BLaER1 treated with 17β-estradiol and CSF1 and Interleukin-3, amounts not matched to agents 10 nM and 100 nM (cell line): Measurements from ENCODE around the gene PANK3.

ENCODE experiments used
- H3K27ac ChIP-seq, 11 experiments: shearing (Covaris generic); formaldehyde crosslinking; 2 replicates each; pipeline ENCODE4 v1.8.1; 2022
- H3K27me3 ChIP-seq, 11 experiments: shearing (Covaris generic); formaldehyde crosslinking; 2 replicates each; pipeline ENCODE4 v1.8.1; 2022
- H3K36me3 ChIP-seq, 11 experiments: shearing (Covaris generic); formaldehyde crosslinking; 2 replicates each; pipeline ENCODE4 v1.8.1; 2022
- H3K4me1 ChIP-seq, 10 experiments: shearing (Covaris generic); formaldehyde crosslinking; 2 replicates each; pipeline ENCODE4 v1.8.1; 2022
- H3K4me2 ChIP-seq, 11 experiments: shearing (Covaris generic); formaldehyde crosslinking; 2 replicates each; pipeline ENCODE4 v1.8.1; 2022
- H3K4me3 ChIP-seq, 10 experiments: shearing (Covaris generic); formaldehyde crosslinking; 2 replicates each; pipeline ENCODE4 v1.8.1; 2022
- H3K9ac ChIP-seq, 11 experiments: shearing (Covaris generic); formaldehyde crosslinking; 2 replicates each; pipeline ENCODE4 v1.8.1; 2022
- H3K9me3 ChIP-seq, 11 experiments: shearing (Covaris generic); formaldehyde crosslinking; replicated peaks in 1 of 11; 2 replicates each; pipeline ENCODE4 v1.8.1; 2022
- H4K20me1 ChIP-seq, 11 experiments: shearing (Covaris generic); formaldehyde crosslinking; 2 replicates each; pipeline ENCODE4 v1.8.1; 2022
- Cebpa-rat ChIP-seq, 11 experiments: shearing (Covaris generic); IDR thresholded peaks; 2 replicates each; pipeline ENCODE4 v1.8.1; 2022

The PANK3 gene

GRCh38 chr5:168578538-168579487, at the start of gene PANK3:
TSS of gene PANK3 (minus strand) at chr5:168579368. CDS start at chr5:168579283, 85 bp downstream.
- H3K27me3 ChIP-seq = no peaks in the 10 kb centered on the region
- H3K4me2 ChIP-seq = peak within 1 kb of the TSS; percentile 88 to 99 (median 91)
- peaks cover 8 to 37% (median 27%) of the 10 kb centered on the region in 11 experiments; a peak in 21 of 22 replicates for H3K9me3 ChIP-seq
- peaks cover 5 to 40% (median 34%) of the 10 kb centered on the region in 11 experiments for H3K36me3 ChIP-seq
- peak within 1 kb of the TSS; percentile 89 to 99 (median 98) for H3K9ac ChIP-seq
- peak within 1 kb of the TSS; percentile 64 to 98 (median 95) for H3K4me3 ChIP-seq
- H3K4me1 ChIP-seq = peaks cover 17 to 42% (median 25%) of the 10 kb centered on the region in 10 experiments
- no peak for TF ChIP-seq Cebpa-rat (IDR thresholded peaks at IDR 0.05)
- H3K27ac ChIP-seq = peak within 1 kb of the TSS; percentile 79 to 98 (median 97)
- H4K20me1 ChIP-seq = peaks cover 35 to 52% (median 48%) of the 10 kb centered on the region in 11 experiments; a peak in 21 of 22 replicates

- Histone ChIP-seq H3K4me2 (no peak overlapping the region), H3K4me3 (no peak overlapping the region), H3K9me3 (no peaks in the 10 kb centered on the region), H3K27me3 (no peaks in the 10 kb centered on the region), H3K36me3 (no peaks in the 10 kb centered on the region), H3K9ac (no peak overlapping the region), H4K20me1 (no peaks in the 10 kb centered on the region), H3K27ac (no peak overlapping the region), H3K4me1 (no peaks in the 10 kb centered on the region)
- TF ChIP-seq Cebpa-rat (IDR thresholded peaks at IDR 0.05) = peak in 6 of 11 experiments; percentile 11 to 75 (median 54); a peak in 5 of 22 replicates
Measured at GRCh38 chr5:168624850-168625364, 45.7 kb upstream of the PANK3 start.

- H3K4me2 ChIP-seq = no peak overlapping the region
- no peak overlapping the region for H3K27ac ChIP-seq
- H3K4me3 ChIP-seq = no peak overlapping the region
- H3K4me1 ChIP-seq = no peaks in the 10 kb centered on the region
- H4K20me1 ChIP-seq = no peaks in the 10 kb centered on the region
- H3K36me3 ChIP-seq = no peaks in the 10 kb centered on the region
- H3K9ac ChIP-seq = no peak overlapping the region
- H3K27me3 ChIP-seq = no peaks in the 10 kb centered on the region
- no peaks in the 10 kb centered on the region for H3K9me3 ChIP-seq
- TF ChIP-seq Cebpa-rat (IDR thresholded peaks at IDR 0.05) = no peak
Measured at GRCh38 chr5:168620807-168621206, 41.6 kb upstream of the PANK3 start.

GRCh38 chr5:168614661-168615060, 35.5 kb upstream of the PANK3 start:
- H3K9ac ChIP-seq = no peak overlapping the region
- H4K20me1 ChIP-seq = no peaks in the 10 kb centered on the region
- no peaks in the 10 kb centered on the region for H3K27me3 ChIP-seq
- no peak overlapping the region for H3K4me2 ChIP-seq
- no peak for TF ChIP-seq Cebpa-rat (IDR thresholded peaks at IDR 0.05)
- H3K9me3 ChIP-seq = peaks cover 0 to 12% (median 5%) of the 10 kb centered on the region in 11 experiments; a peak in 5 of 22 replicates
- H3K4me1 ChIP-seq = no peaks in the 10 kb centered on the region
- H3K36me3 ChIP-seq = no peaks in the 10 kb centered on the region
- no peak overlapping the region for H3K27ac ChIP-seq
- H3K4me3 ChIP-seq = no peak overlapping the region

GRCh38 chr5:168613996-168614395, 34.8 kb upstream of the PANK3 start:
- no peak overlapping the region for H3K27ac ChIP-seq
- H3K4me2 ChIP-seq = no peak overlapping the region
- no peaks in the 10 kb centered on the region for H3K27me3 ChIP-seq
- H3K4me3 ChIP-seq = no peak overlapping the region
- H3K9ac ChIP-seq = no peak overlapping the region
- no peaks in the 10 kb centered on the region for H3K36me3 ChIP-seq
- no peaks in the 10 kb centered on the region for H3K4me1 ChIP-seq
- no peaks in the 10 kb centered on the region for H4K20me1 ChIP-seq
- TF ChIP-seq Cebpa-rat (IDR thresholded peaks at IDR 0.05) = no peak
- H3K9me3 ChIP-seq = peaks cover 0 to 12% (median 5%) of the 10 kb centered on the region in 11 experiments; a peak in 5 of 22 replicates

GRCh38 chr5:168613396-168613795, 34.2 kb upstream of the PANK3 start:
- H3K9me3 ChIP-seq = peaks cover 0 to 12% (median 5%) of the 10 kb centered on the region in 11 experiments; a peak in 5 of 22 replicates
- H3K27me3 ChIP-seq = no peaks in the 10 kb centered on the region
- H4K20me1 ChIP-seq = no peaks in the 10 kb centered on the region
- H3K36me3 ChIP-seq = no peaks in the 10 kb centered on the region
- TF ChIP-seq Cebpa-rat (IDR thresholded peaks at IDR 0.05) = no peak
- H3K4me3 ChIP-seq = no peak overlapping the region
- no peak overlapping the region for H3K4me2 ChIP-seq
- no peak overlapping the region for H3K9ac ChIP-seq
- no peaks in the 10 kb centered on the region for H3K4me1 ChIP-seq
- H3K27ac ChIP-seq = no peak overlapping the region

GRCh38 chr5:168612996-168613395, 33.8 kb upstream of the PANK3 start:
- Histone ChIP-seq H3K4me3 (no peak overlapping the region), H3K36me3 (no peaks in the 10 kb centered on the region), H3K9me3 (peaks cover 0 to 12% (median 5%) of the 10 kb centered on the region in 11 experiments; a peak in 5 of 22 replicates), H3K27me3 (no peaks in the 10 kb centered on the region), H3K9ac (no peak overlapping the region), H4K20me1 (no peaks in the 10 kb centered on the region), H3K27ac (no peak overlapping the region), H3K4me2 (no peak overlapping the region), H3K4me1 (no peaks in the 10 kb centered on the region)
- no peak for TF ChIP-seq Cebpa-rat (IDR thresholded peaks at IDR 0.05)

GRCh38 chr5:168612123-168612522, 33.0 kb upstream of the PANK3 start:
- no peak overlapping the region for H3K9ac ChIP-seq

GRCh38 chr5:168611165-168611564, 32.0 kb upstream of the PANK3 start:
- Histone ChIP-seq H3K4me3 (no peak overlapping the region), H3K27ac (no peak overlapping the region), H3K27me3 (no peaks in the 10 kb centered on the region), H4K20me1 (no peaks in the 10 kb centered on the region), H3K4me2 (no peak overlapping the region), H3K9me3 (peaks cover 0 to 12% (median 5%) of the 10 kb centered on the region in 11 experiments; a peak in 5 of 22 replicates), H3K9ac (no peak overlapping the region), H3K4me1 (no peaks in the 10 kb centered on the region), H3K36me3 (no peaks in the 10 kb centered on the region)
- no peak for TF ChIP-seq Cebpa-rat (IDR thresholded peaks at IDR 0.05)

More at GRCh38 chr5:168612123-168612522, 33.0 kb upstream of the PANK3 start:
- Histone ChIP-seq H3K27ac (no peak overlapping the region), H4K20me1 (no peaks in the 10 kb centered on the region), H3K4me2 (no peak overlapping the region), H3K27me3 (no peaks in the 10 kb centered on the region), H3K4me1 (no peaks in the 10 kb centered on the region), H3K36me3 (no peaks in the 10 kb centered on the region), H3K4me3 (no peak overlapping the region), H3K9me3 (peaks cover 0 to 12% (median 5%) of the 10 kb centered on the region in 11 experiments; a peak in 5 of 22 replicates)
- TF ChIP-seq Cebpa-rat (IDR thresholded peaks at IDR 0.05) = no peak
